AML-193 (cell line): ENCODE data around the gene CYFIP1.
A peak's percentile ranks its signal among the peaks of the same experiment; 100 is the strongest.
"Not testable (repeated sequence)": the region's sequence is repeated elsewhere in the genome, so short reads cannot be mapped to it uniquely, and the experiment has no call there.

Source experiments
- DNase-seq, 2 experiments: peaks; one replicate each; lab custom pipeline; 2025; lab: John Stamatoyannopoulos, UW

Gene CYFIP1

DNA sequence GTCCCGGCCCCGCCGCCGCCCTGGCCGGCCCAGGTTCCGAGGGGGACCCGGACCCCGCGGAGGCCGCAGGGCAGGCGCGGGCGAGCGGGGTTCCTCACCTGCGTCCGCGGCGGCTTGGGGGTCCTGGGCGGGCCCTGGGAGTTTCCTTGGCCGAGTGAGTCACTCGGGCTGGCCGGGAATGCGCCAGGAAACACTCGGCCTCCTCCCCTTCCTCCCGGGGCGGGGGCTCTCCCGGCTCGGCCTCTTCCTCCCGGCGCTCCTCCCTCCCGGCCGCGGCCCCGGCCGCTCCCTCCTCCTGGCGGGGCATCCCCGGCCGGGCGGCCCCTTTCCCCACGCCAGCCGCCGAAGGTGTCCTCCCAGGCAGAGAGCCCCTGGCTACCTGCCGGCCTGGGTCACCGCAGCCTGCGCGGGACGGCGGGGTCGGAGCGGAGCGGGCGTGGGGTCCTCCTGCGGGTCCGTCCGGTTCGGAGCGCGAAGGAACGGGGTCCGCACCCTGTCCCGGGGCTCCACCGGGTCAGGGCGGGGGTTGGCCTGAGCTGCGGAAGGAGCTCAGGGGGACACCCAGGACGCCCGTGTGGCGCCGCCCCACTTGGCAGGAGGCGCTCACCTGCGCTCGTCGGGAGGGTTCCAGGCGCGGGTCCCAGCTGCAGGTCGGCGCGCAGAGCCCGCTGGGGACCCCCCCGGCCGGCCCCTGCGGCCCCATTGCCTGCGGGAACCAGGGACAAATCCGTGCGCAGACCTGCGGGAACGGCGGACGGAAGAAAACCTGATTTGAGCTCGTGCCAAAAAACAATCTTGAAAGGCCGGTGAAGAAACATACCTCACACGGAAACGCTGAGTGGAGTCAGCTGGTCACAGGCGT is at the start of gene CYFIP1:
CYFIP1 (minus strand) TSS at position 180 of the 862 bp plus-strand sequence. CDS start 33,083 bp downstream, outside the sequence.
- DNase-seq, result no peak

DNA sequence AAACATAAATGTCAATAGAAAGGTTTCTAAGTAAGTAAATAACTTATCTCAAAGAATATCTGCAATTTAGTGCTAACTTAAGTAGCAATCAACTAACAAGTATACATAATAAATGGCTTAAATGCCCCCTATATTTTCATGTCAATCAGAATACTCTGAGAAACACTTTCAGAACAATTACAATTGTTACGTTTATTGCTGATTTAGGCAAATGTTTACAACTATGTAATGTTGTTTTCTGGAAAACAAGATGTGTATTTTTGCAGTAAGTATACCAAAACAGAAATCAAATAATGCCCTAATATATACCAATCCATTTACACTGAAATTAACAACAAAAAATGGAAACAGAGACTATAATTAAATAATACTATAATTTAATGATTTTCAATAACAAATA is 46.0 kb upstream of the CYFIP1 start:
- DNase-seq, result no peak

DNA sequence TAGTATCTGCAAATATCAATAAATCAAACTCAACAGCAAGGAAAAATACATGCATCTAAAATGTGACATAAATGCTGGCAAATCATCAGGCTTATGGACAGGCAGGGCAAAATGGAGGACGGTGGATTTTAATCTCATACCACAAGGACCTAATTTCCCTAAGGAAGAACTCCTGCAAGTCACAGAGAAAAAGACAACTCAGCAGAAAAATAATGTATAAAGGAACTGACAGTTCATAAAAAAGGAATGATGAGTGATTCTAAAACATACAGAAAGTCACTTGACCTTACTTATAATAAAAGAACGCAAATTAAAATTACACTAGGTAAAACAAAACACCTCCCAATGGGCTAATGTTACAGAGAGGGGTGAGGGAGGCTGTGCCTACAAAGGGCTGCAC is 42.0 kb upstream of the CYFIP1 start:
- DNase-seq, result no peak

DNA sequence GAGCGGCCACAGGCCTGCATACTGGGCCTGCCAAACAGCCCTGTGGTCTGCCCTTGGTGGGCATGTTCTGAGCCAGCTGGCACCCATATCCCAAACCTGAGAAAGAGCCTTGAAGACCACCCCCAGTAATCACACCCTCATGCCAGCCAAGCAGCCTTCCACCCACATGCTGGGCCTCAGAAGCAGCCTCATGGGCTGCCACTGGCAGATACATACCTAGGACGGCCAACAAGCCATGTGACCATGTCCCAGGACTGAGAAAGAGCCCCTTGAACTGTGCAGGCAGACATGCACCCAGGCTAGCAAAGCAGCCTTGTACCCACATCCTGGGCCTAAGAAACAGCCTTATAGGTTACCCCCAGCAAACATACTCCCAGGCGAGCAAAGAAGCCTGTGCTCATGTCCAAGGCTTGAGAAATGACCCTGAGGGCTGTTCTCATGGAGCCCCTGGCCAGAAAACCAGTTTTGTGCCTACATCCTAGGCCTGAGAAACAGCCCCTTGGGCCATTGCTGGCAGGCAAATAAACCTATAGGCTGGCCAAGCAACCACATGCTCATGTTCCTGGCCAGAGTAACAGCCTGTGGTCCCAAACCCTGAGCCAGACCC is 34.3 kb upstream of the CYFIP1 start:
- no peak for DNase-seq

DNA sequence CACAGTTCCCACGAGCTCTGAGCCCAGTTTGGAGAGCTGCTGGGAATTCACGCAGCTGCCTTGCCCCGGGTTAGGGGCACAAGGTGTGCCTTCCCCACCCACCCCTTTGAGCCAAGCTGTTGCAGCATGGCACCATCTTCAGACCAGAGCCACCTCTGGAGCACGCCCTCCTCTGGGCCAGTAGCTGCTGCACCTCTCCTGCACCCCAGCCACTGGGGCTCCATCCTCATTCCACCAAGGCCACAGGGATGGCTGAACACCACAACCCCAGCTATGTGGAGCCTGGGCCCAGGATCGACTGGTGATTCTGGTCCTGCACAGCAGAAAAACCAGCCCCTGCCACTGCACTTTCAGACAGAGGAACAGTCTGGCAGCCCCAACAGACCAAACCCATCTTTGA is 33.5 kb upstream of the CYFIP1 start:
- no peak for DNase-seq

DNA sequence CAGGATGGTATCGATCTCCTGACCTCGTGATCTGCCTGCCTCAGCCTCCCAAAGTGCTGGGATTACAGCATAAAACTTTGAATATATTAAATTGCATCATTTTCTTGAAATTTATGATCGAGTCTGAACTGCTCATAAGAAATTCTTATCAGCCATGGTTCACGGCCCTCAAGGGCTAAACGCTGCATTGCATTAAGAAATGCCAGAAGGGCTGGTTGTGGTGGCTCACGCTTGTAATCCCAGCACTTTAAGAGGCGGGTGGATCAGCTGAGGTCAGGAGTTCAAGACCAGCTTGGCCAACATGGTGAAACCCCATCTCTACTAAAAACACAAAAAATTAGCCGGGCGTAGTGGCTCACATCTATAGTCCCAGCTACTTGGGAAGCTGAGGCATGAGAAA is 32.4 kb upstream of the CYFIP1 start:
- not testable (repeated sequence) for DNase-seq

DNA sequence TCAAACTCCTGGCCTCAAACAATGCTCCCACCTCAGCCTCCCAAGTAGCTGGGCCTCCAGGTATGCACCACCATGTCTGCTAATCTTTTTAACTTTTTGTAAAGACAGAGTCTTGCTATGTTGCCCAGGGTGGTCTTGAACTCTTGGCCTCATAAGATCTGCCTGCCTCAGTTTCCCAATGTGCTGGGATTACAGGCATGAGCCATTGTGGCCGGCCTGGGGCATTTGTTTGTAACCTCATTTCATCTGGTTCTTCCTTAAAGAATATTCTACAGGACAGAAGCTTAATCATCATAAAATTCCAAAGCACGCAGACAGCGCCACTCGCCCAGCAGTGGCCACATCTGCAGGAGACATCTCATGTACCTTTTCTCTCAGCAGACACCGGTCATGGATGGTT is 23.6 kb upstream of the CYFIP1 start:
- DNase-seq, result no peak

DNA sequence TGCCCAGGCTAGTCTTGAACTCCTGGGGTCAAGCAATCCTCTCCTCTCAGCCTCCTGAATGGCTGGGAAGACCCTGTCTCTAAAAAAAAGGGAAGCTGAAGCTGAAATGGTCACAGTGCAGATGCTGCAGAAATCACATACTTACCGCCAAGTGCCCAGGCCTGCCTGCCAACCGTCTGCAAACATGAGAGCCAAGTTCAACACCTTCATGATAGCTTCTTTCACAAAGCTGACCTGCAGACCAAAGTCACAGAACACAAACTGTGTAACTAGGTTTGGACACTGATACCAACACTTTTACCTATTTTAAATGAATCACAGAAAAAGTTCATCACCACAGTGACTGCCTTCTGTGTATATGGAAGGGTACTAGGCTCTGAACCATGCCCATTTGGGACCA is 22.8 kb upstream of the CYFIP1 start:
- no peak for DNase-seq

DNA sequence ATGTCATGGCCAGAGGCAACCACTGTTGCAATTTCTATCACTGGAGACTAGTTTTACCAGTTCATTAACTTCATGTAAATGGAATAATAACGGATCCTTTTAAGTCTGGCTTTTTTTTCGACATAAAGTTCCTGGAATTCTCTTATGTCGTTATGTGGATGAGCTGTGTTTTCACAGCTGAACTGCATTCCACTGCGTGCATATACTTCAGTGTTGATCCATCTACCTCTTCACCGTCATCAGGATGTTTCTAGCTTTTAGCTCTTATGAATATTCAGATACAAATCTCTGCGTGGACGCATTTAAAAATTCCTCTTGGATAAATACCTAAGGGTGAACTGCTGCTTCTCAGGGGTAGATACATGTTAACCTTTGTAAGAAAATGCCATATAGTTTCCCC is 15.6 kb upstream of the CYFIP1 start:
- no peak for DNase-seq

DNA sequence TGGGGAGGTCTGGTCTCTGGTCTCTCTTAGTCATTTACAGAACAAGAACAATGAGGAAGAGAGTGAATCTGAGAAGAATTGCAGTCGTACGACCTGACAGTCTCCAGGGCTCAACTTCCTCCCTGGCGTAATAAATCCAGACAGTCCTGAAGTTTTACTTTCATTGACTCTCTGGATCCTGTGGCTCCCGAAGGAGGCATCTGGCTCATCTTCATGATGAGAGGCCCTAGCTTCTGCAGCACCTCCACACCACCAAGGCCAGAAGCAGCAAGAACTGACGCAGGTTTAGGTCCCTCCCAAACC is 11.8 kb upstream of the CYFIP1 start:
- DNase-seq, result no peak

DNA sequence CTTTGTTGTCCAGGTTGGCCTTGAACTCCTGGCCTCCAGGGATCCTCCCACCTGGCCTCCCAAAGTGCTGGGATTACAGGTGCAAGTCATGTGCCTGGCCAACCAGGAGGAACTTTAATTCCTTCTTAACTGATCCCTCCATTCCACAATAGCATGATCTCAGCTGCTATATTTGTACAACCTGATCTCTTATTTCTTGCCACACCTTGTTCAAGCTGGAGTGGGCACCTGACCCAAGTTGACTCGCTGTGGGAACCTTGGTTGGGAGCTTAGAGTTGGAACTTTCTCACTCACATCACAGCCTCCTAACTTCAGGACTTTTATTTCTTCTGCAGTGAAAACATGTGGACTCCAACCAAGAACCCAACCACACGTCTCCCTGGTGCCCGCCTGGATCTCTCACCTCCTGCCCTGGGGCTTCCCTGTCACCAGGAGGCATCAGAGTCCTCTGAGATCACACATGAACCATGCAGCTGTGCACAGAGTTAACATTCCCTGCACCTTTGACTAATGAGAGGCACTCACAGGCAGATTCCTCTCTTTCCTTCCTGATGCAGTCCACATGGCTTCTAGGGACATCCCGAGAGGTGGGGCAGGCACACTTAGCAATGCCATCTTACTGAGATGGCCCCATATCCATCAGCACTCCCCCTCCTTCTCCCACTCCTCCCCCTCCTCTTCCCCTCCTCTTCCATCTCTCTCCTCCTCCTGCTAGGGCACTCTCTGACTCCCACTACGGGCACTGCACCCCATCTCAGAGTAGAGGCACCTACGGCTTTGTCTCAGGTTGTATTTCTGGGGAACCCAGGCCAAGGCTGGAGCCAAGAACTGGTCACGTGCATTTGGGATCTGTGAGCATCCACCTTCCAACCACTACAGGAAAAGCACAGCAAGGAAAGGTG is 9.7 kb upstream of the CYFIP1 start:
- no peak for DNase-seq

DNA sequence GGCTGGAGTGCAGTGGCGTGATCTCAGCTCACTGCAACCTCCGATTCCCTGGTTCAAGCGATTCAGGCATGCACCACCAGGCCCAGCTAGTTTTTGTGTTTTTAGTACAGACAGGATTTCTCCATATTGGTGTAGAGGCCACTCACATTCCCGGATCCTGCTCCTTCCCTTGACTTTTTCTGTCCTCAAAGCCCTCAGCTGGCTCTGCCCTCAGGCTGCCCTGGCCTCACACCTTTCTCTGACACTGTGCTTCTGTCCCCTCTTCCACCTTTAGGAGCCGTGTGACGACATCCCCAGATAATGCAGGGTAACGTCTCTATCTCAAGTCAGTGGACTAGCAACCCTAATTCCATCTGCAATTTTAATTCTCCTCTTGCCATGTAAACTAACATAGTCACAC is 8.6 kb upstream of the CYFIP1 start:
- no peak for DNase-seq

DNA sequence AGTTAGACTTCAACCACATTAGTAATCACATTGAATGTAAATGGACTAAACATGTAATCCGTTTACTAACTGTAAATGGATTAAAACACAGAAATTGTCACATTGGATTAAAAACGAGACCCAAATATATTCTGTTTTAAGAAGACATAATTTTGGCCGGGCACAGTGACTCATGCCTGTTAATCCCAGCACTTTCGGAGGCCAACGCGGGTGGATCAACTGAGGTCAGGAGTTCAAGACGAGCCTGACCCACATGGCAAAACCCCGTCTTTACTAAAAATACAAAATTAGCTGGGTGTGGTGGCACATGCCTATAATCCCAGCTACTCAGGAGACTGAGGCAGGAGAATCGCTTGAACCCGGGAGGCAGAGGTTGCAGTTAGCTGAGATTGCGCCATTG is 1.8 kb upstream of the CYFIP1 start:
- not testable (repeated sequence) for DNase-seq

DNA sequence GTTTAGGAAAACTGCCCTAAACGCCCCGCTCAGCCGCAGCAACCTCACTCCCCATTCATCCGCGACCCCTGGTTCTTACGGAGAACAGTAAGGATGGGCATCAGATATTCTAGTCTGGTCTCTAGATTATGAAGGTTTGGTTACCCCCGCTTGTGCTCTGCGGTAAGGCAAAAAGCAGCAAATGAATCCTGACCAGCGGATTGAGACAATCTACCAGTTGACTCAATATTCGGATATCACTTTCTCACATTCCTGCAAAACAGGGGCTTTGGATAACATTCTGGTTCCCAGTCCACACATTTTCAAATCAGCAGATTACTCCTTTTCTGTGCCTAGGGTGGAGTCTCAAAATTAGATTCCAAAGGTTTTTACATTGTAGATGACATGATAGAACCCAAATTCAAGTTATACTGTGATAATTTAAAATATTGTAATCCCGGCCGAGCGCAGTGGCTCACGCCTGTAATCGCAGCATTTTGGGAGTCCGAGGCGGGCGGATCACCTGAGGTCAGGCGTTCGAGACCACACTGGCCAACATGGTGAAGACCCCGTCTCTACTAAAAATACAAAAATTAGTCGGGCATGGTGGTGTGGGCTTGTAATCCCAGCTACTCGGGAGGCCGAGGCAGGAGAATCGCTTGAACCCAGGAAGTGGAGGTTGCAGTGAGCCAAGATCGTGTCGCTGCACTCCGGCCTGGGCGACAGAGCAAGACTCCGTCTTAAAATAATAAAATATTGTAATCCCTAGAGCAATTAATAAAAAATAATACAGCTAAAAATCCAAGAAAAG is 1.1 kb upstream of the CYFIP1 start:
- DNase-seq, result no peak

DNA sequence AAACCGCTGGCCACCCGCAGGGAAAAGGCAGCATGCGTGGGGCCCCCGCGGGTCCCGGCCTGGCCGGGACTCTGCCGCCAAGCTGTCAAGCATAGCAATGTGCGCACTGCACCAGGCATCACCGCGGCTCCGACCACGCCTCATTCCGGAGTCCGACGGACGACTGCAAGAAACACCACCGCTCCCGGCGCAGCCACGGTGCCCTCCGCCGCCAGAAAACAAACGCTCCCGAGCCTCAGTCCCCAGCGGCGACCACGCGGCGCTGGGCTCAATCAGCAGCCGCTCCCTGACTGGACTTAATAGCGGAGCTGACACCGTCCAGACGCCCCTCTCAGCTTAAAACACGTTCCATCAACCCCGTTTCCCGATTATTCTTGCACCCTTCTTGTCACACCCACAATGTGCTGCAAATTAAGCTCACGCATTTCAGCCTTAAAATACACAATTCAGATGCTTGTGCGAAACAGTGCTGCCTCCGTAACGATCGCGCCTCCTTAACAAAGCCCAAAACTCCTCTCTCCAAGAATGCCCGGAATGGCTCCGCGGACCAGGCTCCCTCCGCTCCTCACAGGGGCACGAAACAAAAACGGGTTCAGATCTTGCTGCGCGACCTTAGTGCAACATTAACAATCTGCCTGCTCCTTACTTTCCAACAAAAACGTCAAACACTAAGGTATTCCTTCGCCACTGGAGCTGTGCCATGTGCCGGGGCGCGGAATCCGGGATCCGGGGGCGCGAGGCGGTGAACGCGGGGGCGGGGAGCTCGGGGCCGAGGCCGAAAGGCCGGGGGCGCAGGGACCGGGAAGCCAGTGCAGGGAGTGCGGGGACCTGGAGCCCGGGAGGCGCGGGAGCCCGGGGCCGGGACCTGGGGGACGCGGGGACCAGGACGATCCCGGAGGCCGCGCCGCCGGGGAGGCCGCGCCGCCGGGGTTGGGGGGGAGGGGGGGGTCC is 655 bp downstream of the CYFIP1 start:
- DNase-seq, result peak in 1 of 2 experiments; percentile 5

DNA sequence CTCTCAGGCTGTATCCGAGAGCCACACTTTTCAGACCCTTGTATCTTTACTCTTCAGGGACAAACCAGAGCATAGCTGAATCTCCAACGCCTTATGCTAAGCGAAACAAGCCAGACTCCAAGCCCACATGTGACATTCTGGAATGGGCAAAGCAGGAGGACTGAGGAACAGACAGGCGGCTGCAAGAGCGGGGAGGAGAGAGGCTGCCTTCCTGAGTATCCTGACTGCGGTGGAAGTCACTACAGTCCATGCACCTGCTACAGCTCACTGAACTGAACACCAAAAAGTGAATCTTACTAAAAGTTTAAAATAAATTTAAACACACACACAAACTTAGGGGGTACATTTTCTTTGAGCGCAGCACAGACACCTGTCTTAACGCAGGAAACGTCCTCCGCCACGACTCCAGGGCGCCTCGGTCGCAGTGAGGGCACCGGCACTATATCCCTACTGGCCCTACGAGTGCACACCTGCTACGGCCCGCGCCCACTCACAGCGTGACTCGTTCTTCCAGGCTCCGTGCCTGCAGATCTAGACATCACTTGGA is 1.4 kb downstream of the CYFIP1 start:
- no peak for DNase-seq

DNA sequence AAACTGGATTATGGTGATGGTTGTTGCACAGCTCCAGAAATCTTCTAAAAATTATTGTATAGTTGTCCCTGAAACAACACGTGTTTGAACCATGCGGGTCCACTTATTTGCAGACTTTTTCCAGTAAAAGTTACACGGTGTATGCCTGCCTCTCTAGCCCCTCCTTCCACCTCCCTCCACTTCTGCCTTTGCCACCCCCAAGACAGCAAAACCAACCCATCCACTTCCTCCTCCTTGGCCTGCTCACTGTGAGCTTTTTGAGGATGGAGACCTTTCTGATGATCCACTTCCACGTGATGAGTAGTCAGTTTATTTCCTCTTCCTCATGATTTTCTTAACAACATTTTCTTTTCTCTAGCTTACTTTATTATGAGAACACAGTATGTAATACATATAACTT is 5.4 kb downstream of the CYFIP1 start:
- DNase-seq, result peak; percentile 31 to 32

DNA sequence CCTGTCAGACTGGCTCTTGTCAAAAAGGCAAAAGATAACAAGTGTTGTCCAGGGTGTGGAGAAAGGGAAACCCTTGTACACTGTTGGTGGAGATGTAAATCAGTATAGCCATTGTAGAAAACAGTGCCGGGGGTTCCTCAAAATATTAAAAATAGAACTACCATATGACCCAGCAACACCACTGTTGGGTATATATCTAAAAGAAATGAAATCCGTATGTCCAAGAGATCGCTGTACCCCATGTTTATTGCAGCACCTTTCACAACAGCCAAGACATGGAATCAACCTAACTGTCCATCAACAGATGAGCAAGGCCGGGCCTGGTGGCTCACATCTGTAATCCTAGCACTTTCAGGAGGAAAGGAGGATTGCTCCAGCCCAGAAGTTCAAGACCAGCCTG is 6.2 kb downstream of the CYFIP1 start:
- no peak for DNase-seq

DNA sequence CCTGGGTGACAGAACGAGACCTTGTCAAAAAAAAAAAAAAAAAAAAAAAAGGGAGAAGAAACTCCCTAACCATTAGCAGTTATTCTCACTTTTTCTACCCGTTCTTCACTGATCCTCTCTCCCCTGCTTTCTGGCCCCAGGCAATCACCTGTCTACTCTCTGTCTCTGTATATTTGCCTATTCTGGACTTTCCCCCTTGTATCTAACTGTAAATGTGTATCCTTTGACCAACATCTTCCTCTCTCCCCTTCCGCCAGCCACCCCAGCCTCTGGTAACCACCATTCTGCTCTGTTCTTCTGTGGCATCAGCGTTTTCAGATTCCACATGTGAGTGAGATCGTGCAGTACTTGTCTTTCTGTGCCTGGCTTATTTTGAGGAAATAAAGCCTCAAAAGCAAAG is 6.9 kb downstream of the CYFIP1 start:
- no peak for DNase-seq

DNA sequence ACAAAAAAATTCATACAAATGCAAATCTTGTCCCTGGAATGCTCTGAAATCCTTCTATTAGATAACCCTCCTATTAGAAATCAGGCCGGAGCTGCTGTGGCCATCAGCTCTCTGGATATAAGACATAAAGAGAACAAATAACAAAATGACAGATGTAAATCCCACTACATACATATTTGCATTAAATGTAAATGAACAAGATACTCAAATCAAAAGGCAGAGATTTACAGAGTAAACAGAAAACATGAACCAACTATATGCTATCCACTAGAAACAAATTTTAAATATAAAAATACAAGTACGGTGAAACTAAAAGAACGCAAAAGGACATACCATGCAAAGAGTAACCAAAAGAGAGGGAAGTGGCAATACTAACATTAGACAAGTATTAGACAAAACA is 10.7 kb downstream of the CYFIP1 start:
- no peak for DNase-seq

DNA sequence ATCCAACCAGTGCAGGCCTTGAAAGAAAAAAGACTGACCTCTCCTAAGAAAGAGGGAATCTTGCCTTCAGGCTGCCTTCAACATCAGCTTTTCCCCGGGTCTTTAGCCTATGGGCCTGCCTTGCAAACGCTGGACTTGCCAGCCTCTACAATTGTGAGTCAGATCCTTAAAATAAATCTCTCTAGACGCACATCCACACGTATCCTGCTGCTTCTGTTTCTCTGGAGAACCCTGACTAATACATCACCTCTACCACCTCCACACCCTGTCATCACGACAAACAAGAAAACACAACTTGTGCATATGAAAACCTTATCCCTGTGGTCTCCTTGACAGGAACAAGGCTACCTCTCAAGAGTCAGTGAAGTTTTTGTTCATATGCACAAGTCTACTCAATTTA is 11.8 kb downstream of the CYFIP1 start:
- no peak for DNase-seq
